Putamen (tissue), 1 donor: Measurements from ENCODE around the gene NAA80.
A peak's percentile ranks its signal among the peaks of the same experiment; 100 is the strongest.
"Not testable (repeated sequence)": the region's sequence is repeated elsewhere in the genome, so short reads cannot be mapped to it uniquely, and the experiment has no call there.

ENCODE experiments used
- DNase-seq: peaks from one replicate; pipeline ENCODE4 v3.0.0-alpha.2; 2016; ENCODE audit warnings: low spot score

NAA80 gene

DNA sequence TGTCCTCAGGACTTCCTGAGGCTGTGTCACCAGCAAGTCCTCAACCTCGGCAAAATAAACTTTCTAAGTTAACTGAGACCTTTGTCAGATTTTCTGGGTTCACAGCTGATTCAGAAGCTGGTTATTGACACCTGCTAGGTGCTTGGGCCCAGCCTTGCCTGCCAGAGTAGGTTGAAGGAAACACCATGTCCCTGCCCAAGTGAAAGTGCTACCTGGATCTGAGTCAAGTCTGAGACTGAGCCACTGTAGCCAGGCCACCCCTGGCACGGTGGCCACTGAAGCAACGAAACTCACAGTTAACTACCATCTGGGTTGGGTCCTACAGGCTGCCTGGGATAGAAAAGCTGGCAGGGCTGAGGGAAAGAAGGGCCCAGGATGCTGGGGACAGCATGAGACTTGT is 15.1 kb upstream of the NAA80 start:
- DNase-seq = no peak

DNA sequence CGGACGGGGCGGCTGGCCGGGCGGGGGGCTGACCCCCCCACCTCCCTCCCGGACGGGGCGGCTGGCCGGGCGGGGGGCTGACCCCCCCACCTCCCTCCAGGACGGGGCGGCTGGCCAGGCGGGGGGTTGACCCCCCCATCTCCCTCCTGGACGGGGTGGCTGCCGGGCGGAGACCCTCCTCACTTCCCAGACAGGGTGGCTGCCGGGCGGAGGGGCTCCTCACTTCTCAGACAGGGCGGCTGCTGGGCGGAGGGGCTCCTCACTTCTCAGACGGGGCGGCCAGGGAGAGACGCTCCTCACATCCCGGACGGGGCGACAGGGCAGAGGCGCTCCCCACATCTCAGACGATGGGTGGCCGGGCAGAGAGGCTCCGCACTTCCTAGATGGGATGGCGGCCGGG is 12.8 kb upstream of the NAA80 start:
- DNase-seq = not testable (repeated sequence)

- DNase-seq = no peak
Observed at GRCh38 chr3:50304601-50305000, 5.4 kb upstream of the NAA80 start.

GRCh38 chr3:50303013-50303815 is 4.0 kb upstream of the NAA80 start, which contains the start of gene HYAL1:
HYAL1 (minus strand) TSS chr3:50303574; CDS start chr3:50302956, 618 bp downstream.
- no peak for DNase-seq

- DNase-seq = no peak
Observed at GRCh38 chr3:50302095-50303012, 3.1 kb upstream of the NAA80 start.

GRCh38 chr3:50300681-50301254 is 1.6 kb upstream of the NAA80 start:
- DNase-seq = no peak

- peak; percentile 86 for DNase-seq
Observed at GRCh38 chr3:50299929-50300680, 900 bp upstream of the NAA80 start.

DNA sequence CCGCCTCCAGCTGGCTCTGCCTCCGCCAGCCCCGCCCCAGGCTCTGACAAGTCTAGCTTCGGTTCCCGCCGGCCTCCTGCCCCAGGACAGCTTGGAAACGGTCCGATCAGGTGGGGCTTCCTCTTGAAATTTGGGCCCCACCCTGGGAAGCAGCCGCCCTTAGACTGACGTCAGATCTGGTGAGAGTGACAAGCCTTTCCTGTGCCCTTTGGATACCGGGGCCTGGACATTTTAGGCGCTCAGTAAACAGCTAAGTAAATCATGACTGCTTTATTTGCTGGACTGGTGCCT is 378 bp upstream of the NAA80 start:
- DNase-seq = no peak

DNA sequence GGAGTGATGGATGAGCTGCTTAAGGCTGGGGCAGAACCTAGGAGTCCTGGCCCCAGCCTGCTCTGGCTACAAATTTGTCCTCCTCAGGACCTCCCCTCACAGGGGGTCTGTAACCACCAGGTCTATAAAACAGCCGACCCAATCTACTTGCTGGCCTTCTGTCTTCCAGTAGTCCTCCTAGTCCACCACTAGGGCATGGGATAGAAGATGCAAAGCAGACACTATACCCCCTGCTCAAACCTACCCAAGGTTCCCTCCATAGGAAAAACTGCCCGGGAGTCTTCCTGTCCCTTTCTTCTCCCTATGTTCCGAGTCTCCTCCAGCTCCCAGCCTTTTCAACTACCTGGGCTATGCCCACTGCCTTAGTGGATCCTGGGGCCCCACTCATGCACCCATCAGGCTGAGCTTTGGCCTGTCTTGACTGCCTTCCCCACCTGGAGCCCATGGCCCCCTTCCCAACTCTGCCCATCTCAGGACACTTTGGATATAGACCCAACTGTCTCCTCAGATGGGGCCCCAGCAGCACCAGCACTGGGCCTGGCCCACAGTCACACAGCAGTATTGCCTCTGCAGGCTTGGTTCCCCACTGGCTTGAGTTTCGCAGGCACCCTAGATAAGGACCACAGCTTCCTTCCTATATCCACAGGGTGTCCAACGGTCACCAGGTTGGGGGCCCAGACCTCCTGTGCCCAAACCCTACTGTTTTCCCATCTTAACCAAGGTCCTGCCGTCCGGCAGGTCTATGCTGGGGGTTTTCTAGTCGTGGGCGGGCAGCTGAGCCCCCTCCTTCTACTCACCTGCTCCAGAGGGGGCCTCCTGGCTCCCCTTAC is 1.1 kb downstream of the NAA80 start:
- DNase-seq = no peak

- no peak for DNase-seq
Observed at GRCh38 chr3:50297384-50297775, 1.8 kb downstream of the NAA80 start.

DNA sequence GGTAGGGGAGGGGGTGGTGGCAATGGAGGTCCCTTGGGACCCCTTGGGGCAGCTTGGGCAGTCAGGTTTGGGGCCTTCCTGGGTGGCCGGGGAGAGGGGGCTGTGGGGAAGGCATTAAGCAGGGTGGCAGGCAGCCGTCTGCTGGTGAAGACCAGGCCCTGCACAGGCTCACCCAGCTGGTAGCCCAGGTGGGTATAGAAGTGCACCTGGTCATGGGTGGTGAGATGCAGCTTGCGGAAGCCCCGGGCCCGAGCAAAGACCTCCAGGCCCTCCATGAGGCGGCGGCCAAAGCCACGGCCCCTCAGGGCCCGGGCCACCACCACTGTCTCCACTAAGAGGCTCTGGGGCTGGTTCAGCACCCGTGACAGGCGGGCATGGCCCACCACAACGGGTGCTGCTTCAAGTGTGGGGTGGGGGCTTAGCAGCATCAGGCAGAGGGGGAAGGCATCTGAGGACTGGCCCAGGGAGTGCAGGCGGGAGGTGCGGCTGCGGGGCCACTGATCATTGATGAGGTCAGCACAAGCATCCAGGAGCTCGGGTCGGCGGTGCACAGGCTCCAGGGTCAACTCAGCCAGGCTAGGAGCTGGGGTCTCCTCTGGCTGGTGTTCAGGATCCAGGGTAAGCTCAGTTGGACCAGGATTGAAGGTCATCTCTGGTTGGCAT is 2.4 kb downstream of the NAA80 start:
- DNase-seq = no peak

GRCh38 chr3:50295553-50296431 is 3.4 kb downstream of the NAA80 start:
- no peak for DNase-seq

DNA sequence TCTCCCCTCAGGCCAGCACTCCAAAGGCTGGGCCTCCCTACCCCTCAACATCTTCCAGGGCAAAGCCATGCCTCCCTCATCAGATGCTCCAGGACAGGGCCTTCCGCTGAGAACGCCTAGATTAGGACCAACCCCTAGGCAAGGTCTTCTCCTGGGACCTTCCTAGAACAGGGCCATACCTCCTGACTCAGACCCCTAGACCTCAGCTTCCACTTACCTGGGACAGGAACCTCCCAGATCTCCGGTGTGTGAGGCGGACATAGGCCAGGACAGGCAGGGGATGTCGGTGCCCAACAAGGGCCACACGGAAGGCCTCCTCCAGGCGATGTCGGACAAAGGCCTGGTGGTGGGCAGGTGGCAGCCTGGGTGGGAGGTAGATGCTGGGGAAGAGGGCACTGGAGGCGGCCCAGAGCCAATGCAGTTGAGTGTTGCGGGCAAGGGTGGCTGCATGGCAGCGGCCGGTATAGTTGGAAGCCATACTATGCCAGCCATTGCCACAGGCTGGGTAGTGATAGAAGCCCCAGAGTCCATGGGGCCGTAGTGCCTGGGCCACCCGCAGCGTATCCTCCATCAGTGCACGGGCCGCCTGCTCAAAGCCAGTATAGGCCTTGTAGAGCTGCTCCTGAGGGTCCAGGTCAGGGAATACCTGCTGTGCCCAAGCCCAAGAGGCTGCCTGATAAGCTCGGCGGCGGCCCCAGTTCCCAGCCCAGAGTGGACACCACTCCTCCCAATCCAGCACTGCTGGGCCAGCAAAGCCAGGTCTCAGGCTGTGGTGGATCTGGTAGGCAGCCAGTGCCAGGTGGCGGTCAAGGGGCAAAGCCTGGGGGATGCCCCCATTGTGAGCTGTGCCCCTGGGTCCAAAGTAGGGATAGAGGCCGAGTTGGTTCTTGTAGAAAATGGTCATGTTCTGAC is 4.5 kb downstream of the NAA80 start:
- no peak for DNase-seq

DNA sequence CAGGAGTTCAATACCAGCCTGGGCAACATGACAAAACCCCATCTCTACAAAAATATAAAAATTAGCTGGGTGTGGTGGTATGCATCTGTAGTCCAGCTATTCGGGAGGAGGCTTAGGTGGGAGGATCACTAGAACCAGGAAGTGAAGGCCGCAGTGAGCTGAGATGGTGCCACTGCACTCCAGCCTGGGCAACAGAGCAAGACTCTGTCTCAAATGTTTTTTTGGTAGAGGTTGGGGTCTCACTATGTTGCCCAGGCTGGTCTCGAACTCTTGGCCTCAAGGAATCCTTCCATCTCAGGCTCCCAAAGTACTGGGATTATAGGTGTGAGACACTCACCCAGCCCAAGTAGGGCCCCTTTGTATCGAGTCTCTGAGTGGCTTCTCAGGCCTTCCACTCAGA is 5.1 kb downstream of the NAA80 start:
- no peak for DNase-seq

GRCh38 chr3:50293079-50293801 is 6.0 kb downstream of the NAA80 start:
- DNase-seq = no peak

GRCh38 chr3:50292159-50293078 is 6.8 kb downstream of the NAA80 start, which contains the start of gene IFRD2:
IFRD2 (minus strand) TSS chr3:50292429; CDS start chr3:50292274, 155 bp downstream.
- peak; percentile 98 for DNase-seq
